Activated T-cell treated with anti-CD3 and anti-CD28 coated beads for 24 hours (primary cell): ENCODE data around the gene PGF.
"Not testable (repeated sequence)": the region's sequence is repeated elsewhere in the genome, so short reads cannot be mapped to it uniquely, and the experiment has no call there.

Experiments
- DNase-seq: peaks from one replicate; pipeline ENCODE4 v3.0.0-alpha.2; 2020; ENCODE audit warnings: low read depth

Gene PGF

GRCh38 chr14:74955229-74956026 is at the start of gene PGF:
Gene PGF (minus strand): TSS chr14:74955597. CDS start chr14:74955242, 355 bp downstream.
- no peak for DNase-seq

DNA sequence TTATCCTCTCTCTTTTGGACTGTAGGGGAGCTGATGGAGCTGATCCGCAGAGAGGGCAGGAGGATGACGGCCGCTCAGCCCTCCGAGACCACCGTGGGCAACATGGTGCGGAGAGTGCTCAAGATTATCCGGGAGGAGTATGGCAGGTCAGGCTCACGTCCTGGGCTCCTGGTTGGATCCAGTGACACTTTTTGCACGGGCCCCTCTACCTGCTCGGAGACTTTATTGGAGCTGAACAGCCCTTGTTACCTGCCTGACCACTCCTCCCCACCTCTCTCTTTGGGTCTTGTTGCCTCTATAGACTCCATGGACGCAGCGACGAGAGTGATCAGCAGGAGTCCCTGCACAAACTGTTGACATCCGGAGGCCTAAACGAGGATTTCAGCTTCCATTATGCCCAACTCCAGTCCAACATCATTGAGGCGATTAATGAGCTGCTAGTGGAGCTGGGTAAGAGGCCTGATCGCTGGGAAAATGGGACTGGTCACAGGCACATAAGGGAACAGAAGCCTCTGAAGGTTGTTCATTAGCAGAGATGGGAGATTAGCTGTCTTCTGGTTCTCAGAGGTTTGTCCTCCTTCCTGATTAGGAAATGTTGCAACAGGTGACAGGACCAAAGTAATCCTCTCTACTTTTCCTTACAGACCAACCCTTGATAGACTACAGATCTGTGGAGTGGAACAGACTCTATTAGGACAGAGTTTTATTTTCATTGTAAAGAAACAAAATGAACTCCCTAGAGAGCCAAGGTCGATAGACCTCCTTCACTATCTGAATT is 48.0 kb upstream of the PGF start:
- DNase-seq, result no peak

- peak; percentile 98 for DNase-seq
Observed at GRCh38 chr14:75002392-75003249, 47.2 kb upstream of the PGF start, which contains the start of gene EIF2B2. Gene EIF2B2 (plus strand): TSS chr14:75002921. CDS start chr14:75002991, 70 bp downstream.

DNA sequence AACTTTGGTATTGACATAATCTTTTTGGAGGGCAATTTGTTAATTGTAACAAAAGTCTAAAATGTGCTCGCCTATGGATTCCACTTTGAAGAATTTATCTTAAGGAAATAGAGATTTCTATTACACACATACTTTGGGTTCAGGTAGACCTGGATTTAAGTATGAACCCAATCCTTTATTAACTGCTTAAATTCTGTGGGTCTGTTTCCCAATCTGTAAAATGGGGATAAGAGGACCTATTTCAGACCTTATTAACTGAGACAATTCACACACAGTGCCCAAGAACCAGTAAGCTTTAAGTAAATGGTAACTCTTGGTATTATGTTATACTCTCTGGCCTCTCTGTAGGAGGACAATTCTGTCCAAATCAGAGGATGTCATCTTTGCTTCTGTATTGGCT is 46.5 kb upstream of the PGF start:
- DNase-seq, result no peak

DNA sequence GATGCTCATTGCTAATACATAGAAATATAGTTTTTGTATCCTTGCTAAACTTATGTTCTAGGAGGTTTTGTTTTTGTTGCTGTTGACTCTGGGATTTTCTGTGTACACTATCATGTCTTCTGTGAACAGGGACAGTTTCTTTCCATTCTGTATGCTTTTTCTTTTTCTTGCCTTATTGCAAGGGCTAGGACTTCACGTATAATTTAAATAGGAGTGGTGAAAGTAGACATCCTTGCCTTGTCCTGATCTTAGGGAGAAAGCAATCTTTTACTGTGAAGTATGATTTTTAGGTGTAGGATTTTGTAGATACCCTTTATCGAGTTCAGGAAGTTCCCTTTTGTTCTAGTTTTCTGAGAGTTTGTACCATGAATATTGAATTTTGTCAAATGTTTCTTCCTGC is 45.9 kb upstream of the PGF start:
- DNase-seq, result no peak

GRCh38 chr14:74995781-74996180 is 40.4 kb upstream of the PGF start:
- DNase-seq, result not testable (repeated sequence)

GRCh38 chr14:74994182-74994581 is 38.8 kb upstream of the PGF start:
- DNase-seq, result not testable (repeated sequence)

DNA sequence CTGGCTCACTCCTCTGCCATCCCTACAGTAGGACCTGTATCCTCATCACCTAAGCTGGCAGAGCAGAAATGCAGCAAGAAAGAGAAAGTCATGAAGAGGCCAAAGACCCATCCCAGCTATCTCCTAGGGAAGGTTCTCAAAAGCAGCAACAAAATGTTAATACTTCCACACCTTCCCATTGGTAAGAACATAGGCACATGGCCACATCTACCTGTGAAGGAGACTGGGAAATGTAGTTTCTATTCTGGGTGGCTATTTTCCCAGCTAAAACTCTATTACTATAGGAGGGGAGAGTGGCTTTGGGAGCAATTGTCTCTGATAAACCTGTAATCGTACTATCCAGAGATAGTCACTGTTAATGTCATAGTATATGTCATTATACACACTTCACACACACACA is 33.6 kb upstream of the PGF start:
- no peak for DNase-seq

GRCh38 chr14:74988131-74988530 is 32.7 kb upstream of the PGF start:
- no peak for DNase-seq

DNA sequence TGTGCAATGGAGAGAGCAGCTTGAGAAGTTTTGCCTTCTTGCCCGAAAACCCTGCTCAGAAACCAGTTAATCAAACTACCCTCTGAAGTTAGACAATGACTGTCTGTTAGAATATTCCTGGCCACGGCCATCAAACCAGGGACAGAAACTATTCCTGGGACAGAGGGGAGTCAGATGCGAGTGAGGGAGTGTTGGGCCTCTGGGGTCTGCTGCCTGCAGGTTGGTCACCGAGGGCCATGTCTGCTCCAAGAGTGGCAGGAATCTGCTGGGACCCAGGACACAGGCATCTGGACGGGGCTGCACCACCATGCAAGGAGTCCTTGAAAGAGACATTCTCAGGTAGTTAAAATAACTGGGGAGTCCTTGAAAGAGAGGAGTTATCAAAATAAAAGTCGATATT is 30.4 kb upstream of the PGF start:
- DNase-seq, result no peak

DNA sequence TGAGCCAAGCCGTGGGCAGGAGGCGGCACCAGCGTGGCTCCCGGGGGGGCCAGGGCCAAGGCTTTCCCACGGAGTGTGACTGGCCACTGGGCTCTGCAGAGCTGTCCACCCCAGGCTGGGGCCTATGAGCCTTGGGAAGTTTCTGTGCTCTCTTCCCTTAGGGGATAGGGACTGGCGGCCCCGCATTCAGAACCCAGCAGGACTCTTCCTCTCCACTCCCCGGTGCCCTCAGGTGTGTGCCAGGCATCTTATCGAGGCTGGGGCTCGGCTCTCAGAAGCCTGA is 29.6 kb upstream of the PGF start:
- no peak for DNase-seq

DNA sequence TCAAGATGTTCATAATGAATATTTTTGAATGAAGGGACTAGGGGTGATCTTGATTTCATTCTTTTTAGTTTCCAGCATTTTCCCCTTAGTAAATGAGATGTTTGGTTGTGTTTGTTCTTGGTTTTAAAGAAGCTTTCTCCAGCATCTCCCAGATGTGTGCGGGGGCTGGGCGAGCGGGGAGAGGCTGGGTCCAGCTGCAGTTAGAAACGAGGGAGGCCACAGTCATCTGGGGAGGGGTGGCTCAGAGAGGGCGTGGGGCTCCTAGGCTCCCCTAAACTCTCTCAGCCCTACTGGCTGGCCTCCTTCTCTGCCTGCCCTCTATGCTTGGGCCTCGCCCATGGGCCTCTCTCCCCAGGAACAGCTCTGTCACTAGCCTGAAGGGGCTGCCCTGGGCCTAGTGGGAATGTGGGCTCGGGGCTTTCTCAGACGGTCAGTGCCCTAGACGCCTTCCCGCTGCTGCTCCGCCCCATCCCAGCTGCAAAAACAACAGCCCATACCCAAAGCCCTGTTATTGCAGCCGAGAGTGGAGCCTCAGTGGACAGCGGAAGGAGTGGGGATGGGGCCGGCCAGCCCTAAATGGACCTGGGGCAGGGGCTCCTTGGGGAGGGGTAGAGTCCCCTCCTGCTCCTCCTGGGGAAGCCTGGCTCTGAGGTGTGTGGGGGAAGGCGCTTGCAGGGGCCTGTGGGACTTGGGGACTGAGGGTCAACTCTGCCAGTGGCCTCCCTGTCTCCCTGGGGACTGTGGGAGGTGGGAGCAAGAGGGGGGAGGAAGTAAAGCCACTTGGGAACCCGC is 29.0 kb upstream of the PGF start:
- no peak for DNase-seq

- DNase-seq, result no peak
Observed at GRCh38 chr14:74983343-74983742, 27.9 kb upstream of the PGF start.

DNA sequence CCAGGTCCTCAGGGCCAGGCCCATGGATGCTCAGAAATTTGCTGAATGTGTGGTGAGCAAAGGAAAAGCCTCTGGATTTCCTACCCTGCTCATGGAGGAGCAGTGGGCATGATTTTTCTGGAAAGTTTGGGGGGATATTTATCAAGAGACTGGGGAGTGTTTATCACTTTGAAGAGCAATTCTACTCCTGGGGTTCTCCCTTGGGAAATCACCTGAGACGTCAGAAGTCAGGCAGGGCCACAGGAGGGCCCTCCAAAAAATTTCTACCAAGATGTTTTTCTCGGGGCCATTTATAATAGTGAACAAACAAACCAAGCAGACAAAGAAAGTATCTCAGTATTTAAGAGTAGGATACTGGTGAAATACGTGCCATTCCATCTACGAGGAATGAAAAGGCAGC is 27.3 kb upstream of the PGF start:
- no peak for DNase-seq

DNA sequence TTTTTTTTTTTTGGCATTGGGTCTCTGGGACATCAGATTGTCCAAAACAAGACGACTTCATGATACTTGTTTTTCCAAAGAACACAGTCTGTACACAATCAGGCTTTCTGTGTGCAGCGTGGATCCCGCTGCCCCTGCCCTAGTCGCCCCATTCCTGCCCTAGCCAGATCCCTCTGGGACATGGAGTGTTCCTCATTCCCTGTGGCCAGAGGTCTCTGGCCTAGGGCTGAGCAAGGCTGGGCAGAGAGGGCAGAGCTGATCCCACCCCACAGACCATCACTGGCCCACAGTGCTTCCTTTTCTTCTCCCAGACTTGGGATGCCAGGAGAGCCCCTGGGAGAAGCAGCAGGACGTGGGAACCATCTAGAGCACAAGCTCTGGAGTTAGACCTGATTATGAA is 26.4 kb upstream of the PGF start:
- no peak for DNase-seq

DNA sequence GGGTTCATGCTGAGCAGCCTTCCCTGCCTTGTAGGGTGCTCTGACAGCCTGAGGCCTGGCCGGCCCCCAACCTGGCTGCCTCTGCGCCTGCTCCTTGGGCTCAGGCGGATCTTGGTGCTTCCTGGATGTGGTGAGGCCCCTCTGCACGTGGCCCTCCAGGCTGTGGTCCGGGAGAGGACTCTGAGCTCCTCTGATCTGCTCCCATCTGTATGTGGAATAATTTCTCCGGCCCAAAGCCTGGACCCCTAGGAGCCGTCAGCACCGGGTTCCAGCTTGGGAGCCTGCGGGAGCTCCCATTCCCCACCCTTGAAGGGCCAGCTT is 26.0 kb upstream of the PGF start:
- no peak for DNase-seq

- no peak for DNase-seq
Observed at GRCh38 chr14:74980731-74981461, 25.5 kb upstream of the PGF start.

DNA sequence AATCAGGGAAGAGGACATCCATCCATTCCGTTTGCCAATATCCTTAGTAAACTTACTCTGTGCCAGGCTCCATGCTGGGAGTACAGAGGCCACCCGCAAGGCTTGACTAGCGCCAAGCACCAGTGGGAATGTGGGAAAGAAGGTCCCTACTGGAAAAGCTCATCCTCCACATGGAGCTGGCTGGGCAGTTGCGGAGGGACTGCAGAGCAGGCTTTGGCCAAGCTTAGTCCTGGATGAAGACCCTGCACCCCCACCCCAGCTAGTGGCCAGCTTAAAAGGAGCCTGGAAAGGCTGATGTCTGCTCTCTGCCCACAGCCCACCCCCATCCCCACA is 25.0 kb upstream of the PGF start:
- no peak for DNase-seq

- DNase-seq, result no peak
Observed at GRCh38 chr14:74979442-74980397, 24.3 kb upstream of the PGF start.

GRCh38 chr14:74979029-74979428 is 23.6 kb upstream of the PGF start:
- DNase-seq, result no peak
